Activated CD8-positive, alpha-beta memory T cell treated with anti-CD3 and anti-CD28 coated beads for 1 hour (primary cell): ENCODE data around the gene AVP.

Experiments used
- DNase-seq, 2 donors: peaks; one replicate each; pipeline ENCODE4 v3.0.0-alpha.2; 2020; ENCODE audit warnings: low read depth in 1 of 2; ENCODE audit errors: extremely low read depth in 1 of 2

AVP gene

GRCh38 chr20:3111507-3111906 lies 27.0 kb upstream of the AVP start:
- no peak for DNase-seq

GRCh38 chr20:3109350-3110302 lies 25.1 kb upstream of the AVP start:
- no peak for DNase-seq

- no peak for DNase-seq
These were observed 23.0 kb upstream of the AVP start for GRCh38 chr20:3107464-3108025.

- DNase-seq: no peak
These were observed 22.3 kb upstream of the AVP start for GRCh38 chr20:3106658-3107463.

- DNase-seq: no peak
These were observed 21.7 kb upstream of the AVP start for GRCh38 chr20:3106185-3106584.

GRCh38 chr20:3105256-3106137 lies 21.0 kb upstream of the AVP start:
- DNase-seq: no peak

- no peak for DNase-seq
These were observed 19.0 kb upstream of the AVP start for GRCh38 chr20:3103369-3104032.

- DNase-seq: no peak
These were observed 18.2 kb upstream of the AVP start for GRCh38 chr20:3102575-3103368.

- DNase-seq: peak in 1 of 2 donors; percentile 30
These were observed 17.4 kb upstream of the AVP start for GRCh38 chr20:3101737-3102574.

GRCh38 chr20:3101251-3101650 lies 16.7 kb upstream of the AVP start:
- no peak for DNase-seq

GRCh38 chr20:3100480-3100879 lies 16.0 kb upstream of the AVP start:
- DNase-seq: no peak

- no peak for DNase-seq
These were observed 10.5 kb upstream of the AVP start for GRCh38 chr20:3094848-3095629.

GRCh38 chr20:3093861-3094361 lies 9.4 kb upstream of the AVP start:
- no peak for DNase-seq

GRCh38 chr20:3092611-3093379 lies 8.3 kb upstream of the AVP start:
- DNase-seq: no peak

- no peak for DNase-seq
These were observed 6.0 kb upstream of the AVP start for GRCh38 chr20:3090565-3090964.

- DNase-seq: no peak
These were observed 3.5 kb upstream of the AVP start for GRCh38 chr20:3088031-3088430.
